Type B pancreatic cell (in vitro differentiated cells): ENCODE results near the gene FNDC11. TPM values are rescaled to one million over a fixed set of nuclear protein-coding genes. Genes with fewer than 3 reads are reported as not detected.

Experiments used
- DNase-seq: peaks from one replicate; pipeline ENCODE4 v3.0.0; 2021; ENCODE audit warnings: mixed read lengths; ENCODE audit not compliant: unreplicated experiment; ENCODE audit errors: extremely low spot score
- H3K27ac Mint-ChIP-seq: 2 replicates; pipeline ENCODE4 v1.8.0; 2021; ENCODE audit warnings: mild to moderate bottlenecking, mixed read lengths
- H3K27me3 Mint-ChIP-seq: 2 replicates; pipeline ENCODE4 v1.8.0; 2021; ENCODE audit warnings: mixed read lengths
- H3K36me3 Mint-ChIP-seq: 2 replicates; pipeline ENCODE4 v1.8.0; 2021; ENCODE audit warnings: mixed read lengths
- H3K4me1 Mint-ChIP-seq: one replicate; pipeline ENCODE4 v1.8.0; 2021; ENCODE audit warnings: mixed read lengths; ENCODE audit not compliant: unreplicated experiment
- H3K4me3 Mint-ChIP-seq: 2 replicates; pipeline ENCODE4 v1.8.0; 2021; ENCODE audit warnings: mild to moderate bottlenecking, mixed read lengths
- H3K9me3 Mint-ChIP-seq: 2 replicates; pipeline ENCODE4 v1.8.0; 2021; ENCODE audit warnings: mixed read lengths
- total RNA-seq: library from RNA; stranded (reverse); gene quantifications from 2 replicates; pipeline ENCODE4 v1.2.1, GENCODE V29; 2021; ENCODE audit warnings: low replicate concordance
- TF ChIP-seq, protein P1 (sequence below): fragments of 200-600 bp; sonication (generic); conservative IDR thresholded peaks from 2 replicates; pipeline ENCODE4 v1.5.0; 2021; ENCODE audit warnings: antibody characterized with exemption, mild to moderate bottlenecking

The FNDC11 gene
- total RNA-seq, 1 donor from 2014 or later, result 1.4 TPM

DNA sequence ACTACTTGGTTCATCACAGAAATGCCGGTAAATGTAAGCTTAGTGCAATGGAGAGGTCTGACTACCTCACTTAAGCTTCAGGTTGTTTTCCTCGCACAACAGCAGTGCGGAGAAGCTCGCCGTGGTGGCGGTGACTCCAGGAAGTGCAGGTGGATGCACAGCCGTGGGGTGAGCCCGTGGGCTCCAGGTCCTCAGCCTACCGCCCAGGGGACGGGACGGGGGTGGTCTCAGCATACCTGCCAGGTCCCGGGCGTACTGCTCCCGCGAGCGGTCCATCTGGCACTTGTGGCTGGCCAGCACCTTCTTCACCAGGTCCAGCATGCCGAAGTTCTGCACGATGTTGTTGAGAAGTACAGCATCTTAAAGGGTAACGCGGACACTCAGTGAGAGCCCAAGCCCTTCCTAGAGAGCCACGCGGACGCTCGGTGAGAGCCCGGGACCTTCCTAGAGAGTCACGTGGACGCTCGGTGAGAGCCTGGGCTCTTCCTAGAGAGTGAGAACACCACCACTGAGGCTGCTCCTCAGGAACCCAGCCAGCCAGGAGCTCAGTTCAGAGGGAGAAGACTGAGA, 37.9 kb downstream of the FNDC11 start:
- no peaks in the 10 kb centered on the region for H3K9me3 Mint-ChIP-seq
- TF ChIP-seq, protein P1, sequence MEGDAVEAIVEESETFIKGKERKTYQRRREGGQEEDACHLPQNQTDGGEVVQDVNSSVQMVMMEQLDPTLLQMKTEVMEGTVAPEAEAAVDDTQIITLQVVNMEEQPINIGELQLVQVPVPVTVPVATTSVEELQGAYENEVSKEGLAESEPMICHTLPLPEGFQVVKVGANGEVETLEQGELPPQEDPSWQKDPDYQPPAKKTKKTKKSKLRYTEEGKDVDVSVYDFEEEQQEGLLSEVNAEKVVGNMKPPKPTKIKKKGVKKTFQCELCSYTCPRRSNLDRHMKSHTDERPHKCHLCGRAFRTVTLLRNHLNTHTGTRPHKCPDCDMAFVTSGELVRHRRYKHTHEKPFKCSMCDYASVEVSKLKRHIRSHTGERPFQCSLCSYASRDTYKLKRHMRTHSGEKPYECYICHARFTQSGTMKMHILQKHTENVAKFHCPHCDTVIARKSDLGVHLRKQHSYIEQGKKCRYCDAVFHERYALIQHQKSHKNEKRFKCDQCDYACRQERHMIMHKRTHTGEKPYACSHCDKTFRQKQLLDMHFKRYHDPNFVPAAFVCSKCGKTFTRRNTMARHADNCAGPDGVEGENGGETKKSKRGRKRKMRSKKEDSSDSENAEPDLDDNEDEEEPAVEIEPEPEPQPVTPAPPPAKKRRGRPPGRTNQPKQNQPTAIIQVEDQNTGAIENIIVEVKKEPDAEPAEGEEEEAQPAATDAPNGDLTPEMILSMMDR, result no peak
- H3K4me1 Mint-ChIP-seq, result no peaks in the 10 kb centered on the region
- no peak overlapping the region for H3K4me3 Mint-ChIP-seq
- H3K36me3 Mint-ChIP-seq, result peaks cover 4% of the 10 kb centered on the region
- no peak overlapping the region for H3K27ac Mint-ChIP-seq
- no peak for DNase-seq
- no peaks in the 10 kb centered on the region for H3K27me3 Mint-ChIP-seq

DNA sequence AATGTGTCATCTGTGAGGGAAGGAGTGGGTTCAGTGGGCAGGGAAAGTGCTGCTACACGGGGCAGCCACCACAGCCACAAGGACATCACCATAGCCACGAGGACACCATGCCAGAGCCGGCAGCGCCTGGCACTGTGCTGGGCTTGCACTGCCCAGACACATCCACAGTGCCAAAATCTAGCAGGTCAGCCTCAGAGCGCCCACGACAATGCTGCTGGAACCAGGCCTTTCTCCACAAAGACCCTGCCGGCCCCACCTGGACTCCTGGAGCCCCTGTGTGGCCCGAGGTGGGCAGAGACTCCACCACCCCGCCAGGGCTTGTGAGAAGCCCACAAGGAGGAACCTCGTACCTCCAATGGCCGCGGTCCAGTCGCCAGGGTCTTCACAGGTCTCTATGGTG, 38.7 kb downstream of the FNDC11 start:
- peaks cover 4% of the 10 kb centered on the region for H3K36me3 Mint-ChIP-seq
- H3K27me3 Mint-ChIP-seq, result no peaks in the 10 kb centered on the region
- TF ChIP-seq, protein P1, result no peak
- H3K4me3 Mint-ChIP-seq, result no peak overlapping the region
- H3K9me3 Mint-ChIP-seq, result no peaks in the 10 kb centered on the region
- DNase-seq, result no peak
- no peaks in the 10 kb centered on the region for H3K4me1 Mint-ChIP-seq
- no peak overlapping the region for H3K27ac Mint-ChIP-seq

DNA sequence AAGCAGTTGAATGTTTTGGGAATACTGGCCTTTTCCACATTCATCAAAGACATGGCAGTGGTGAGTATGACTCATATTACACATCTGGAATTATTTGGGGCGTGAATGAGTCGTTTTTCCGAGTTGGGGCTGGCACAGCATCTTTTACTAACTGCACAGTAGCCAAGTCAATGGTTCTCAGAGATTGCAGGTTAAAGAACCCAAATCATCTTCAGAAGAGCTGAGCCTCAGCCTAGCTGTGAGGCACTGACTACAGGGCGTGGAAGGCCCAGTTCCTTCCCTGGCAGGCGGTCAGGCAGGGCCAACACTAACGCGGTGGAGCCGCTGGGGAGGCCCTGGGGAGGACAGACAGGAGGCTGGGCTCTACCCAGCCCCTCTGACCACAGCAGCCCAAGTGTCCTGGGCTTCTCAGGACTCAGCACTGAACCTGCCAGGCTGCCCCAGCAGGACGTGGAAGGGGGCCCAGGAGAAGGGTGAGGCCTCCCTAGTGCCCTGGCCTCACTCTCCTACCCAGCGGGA, 40.1 kb downstream of the FNDC11 start:
- Mint-ChIP-seq H3K27me3 (no peaks in the 10 kb centered on the region), H3K4me3 (no peak overlapping the region), H3K4me1 (no peaks in the 10 kb centered on the region), H3K9me3 (no peaks in the 10 kb centered on the region), H3K36me3 (peaks cover 4% of the 10 kb centered on the region), H3K27ac (no peak overlapping the region)
- DNase-seq, result no peak
- TF ChIP-seq, protein P1, result no peak

DNA sequence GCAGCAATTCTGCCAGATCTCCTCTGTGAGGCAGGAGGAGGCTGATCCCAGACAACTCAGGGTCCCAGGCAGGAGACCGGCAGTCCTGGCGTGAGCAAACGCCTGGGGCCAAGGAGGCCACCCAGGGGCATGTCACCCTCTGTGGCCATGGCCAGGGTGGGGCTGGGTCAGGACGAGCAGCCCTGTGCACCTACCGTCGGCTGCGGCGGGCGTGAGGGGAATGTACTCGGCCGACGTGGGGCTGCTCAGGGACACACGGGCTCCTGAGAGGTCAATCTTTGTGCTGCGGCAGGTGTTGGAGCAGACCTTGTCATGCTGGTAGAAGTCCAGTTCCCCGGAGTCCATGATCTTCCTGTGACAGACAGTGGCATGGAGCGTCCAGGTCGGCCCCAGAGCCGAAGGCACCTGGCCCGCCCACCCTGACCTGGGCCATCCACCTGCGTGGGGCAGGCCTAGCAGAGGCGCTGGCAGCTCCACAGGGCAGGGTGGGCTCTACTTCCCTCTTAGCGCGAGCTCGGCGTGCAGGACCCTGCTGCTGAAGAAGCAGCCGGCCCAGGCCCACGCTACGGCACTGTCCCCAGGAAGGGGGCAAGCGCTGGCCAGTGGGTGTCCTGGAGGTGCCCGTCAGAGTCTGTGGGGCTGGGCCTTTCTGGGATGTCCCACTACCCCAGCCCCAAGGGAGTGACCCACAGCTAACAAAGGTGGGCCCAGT, 41.6 kb downstream of the FNDC11 start:
- Mint-ChIP-seq H3K27ac (no peak overlapping the region), H3K27me3 (no peaks in the 10 kb centered on the region), H3K4me1 (no peaks in the 10 kb centered on the region), H3K36me3 (peaks cover 8% of the 10 kb centered on the region), H3K9me3 (no peaks in the 10 kb centered on the region), H3K4me3 (no peak overlapping the region)
- no peak for DNase-seq
- TF ChIP-seq, protein P1, result no peak

DNA sequence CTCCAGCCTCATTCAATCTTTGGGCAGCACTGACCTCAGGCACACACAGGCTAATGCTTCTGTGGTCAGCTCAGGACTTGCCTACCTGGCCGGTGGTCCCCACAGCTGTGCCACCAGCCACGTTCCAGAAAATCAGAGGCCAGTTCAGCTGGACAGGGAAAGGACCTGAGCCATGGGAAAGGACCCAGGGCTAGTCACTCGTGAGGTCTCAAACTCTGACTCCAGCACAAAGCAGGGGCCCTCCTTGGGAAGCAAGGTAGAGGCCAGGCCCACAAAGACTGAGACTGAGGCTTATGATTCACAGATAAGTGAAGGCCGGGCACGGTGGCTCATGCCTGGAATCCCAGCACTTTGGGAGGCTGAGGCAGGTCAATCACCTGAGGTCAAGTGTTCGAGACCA, 42.5 kb downstream of the FNDC11 start:
- H3K36me3 Mint-ChIP-seq, result peaks cover 11% of the 10 kb centered on the region
- TF ChIP-seq, protein P1, result no peak
- H3K27me3 Mint-ChIP-seq, result no peaks in the 10 kb centered on the region
- H3K9me3 Mint-ChIP-seq, result no peaks in the 10 kb centered on the region
- no peak overlapping the region for H3K4me3 Mint-ChIP-seq
- no peaks in the 10 kb centered on the region for H3K4me1 Mint-ChIP-seq
- DNase-seq, result no peak
- no peak overlapping the region for H3K27ac Mint-ChIP-seq
